GM21717 (cell line): Measurements from ENCODE around the gene NELFA.
"Not testable (repeated sequence)": the region's sequence is repeated elsewhere in the genome, so short reads cannot be mapped to it uniquely, and the experiment has no call there.

ENCODE experiments used
- ATAC-seq: cut with Tn5 transposase; IDR thresholded peaks from one replicate; pipeline ENCODE4 v1.9.1; 2021; ENCODE audit warnings: mild to moderate bottlenecking, moderate library complexity; ENCODE audit not compliant: unreplicated experiment

The NELFA gene

DNA sequence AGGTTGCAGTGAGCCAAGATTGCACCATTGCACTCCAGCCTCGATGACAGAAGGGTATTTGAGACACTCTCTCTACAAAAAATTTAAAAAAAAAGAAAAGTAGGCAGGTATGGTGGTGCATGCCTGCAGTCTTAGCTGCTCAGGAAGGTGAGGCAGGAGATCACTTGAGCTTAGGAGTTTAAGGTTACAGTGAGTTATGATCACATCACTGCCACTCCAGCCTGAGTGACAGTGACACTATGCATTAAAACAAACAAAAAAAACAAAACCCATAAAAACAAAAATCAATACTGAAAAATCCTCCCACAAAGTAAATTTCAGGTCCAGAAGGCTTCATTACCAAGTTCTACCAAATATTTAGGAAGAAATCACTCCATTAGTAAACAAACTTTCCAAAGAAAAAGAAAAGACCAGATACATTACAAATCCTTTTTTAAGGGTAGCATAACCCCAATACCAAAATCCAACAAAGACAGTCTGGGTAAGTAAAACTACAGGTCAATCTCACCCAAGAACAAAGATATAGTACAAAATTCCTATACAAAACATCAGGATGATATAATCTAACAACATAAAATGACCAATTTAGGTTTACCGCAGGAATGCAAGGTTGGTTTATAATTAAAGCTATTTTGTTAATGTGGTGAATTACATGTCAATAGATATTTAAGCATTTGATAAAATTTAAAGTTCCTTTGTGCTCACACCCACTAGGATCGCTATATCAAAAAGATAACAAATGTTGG is 11.7 kb downstream of the NELFA start:
- no peak for ATAC-seq

DNA sequence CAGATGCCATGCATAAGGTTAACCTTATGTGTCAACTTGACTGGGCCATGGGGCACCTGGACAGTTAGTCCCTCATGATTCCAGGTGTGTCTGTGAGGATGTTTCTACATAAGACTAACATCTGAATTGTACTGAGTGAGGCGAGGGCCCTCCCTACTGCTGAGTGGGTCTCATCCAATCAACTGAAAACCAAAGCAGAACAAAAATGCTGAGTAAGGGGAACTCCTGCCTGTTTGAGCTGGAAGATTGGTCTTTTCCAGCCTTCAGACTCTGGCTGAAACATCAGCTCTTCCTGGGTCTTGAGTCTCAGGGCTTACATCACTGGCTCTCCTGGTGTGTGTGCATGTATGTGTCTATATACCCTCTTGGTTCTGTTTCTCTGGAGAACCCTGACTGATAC is 13.8 kb downstream of the NELFA start:
- ATAC-seq, result no peak

DNA sequence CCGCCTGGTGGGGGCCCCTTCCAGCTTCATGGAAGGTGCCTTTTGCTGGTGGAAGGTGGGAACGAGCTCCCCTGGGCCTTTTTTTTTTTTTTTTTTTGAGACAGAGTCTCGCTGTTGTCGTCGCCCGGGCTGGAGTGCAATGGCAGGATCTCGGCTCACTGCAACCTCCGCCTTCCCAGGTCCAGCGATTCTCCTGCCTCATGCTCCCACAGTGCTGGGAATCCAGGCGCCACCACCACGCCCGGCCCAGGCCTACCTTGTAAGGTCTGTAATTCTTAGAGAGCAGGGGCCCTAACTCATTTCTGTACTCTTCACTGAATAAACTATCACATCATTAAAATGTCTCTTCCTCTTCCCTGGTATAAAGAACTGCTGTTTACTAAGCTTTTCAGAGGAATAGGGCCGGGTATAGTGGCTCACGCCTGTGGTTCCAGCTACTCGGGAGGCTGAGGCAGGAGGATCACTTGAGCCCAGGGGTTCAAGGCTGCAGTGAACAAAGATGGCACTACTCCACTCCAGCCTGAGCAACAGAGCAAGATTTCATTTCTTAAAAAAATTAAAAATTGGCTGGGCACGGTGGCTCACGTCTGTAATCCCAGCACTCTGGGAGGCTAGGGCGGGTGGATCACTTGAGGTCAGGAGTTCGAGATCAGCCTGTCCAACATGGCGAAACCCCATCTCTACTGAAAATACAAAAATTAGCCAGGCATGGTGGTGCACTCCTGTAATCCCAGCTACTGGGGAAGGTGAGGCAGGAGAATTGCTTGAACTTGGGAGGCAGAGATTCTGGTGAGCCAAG is 14.9 kb downstream of the NELFA start:
- ATAC-seq, result not testable (repeated sequence)

DNA sequence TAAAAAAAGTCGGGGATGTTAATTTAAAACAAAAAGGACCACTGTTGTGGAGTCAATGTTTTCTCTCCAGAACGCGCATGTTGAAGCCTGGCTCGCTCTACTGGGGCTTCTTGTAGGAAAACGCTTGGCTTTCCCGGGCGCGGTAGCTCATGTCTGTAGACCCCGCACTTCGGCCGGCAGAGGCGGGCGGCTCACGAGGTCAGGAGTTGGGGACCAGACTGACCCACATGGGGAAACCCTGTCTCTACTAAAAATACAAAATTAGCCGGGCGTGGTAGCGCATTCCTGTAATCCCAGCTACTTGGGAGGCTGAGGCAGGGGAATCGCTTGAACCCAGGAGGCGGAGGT is 15.6 kb downstream of the NELFA start:
- ATAC-seq, result no peak

DNA sequence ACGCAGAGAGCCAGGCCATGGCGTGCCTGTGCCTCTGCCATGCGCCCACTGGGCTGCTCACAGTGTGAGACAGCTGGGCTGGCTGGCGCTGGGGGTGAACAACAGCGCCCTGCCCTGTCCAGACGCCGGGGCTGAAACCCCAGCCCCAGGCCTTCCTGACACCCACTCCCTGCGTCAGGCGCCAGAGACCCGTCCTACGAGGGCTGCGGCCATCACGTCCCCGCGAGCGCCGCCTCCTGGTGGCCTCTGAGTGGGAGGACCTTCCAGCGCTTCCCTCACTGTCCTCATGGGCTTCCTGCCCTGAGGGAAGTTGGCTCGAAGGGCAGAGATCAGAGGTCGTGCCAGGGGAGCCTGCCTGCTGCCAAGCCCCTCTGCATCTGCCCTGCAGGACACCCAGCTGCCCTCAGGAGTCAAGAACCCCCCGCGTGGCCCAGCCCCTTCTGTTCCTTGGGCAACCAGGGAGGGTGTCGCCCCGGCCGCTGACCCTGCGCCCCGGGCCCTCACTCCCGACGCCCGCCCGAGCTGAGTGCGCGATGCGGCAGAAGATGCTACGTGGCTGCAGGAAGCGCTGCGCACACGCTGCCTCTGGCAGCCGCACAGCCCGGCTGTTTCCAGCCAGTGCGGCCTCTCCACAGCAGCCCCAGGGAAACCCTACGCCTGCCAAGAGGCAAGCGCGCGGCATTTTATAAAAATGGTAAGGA is 16.2 kb downstream of the NELFA start:
- no peak for ATAC-seq

DNA sequence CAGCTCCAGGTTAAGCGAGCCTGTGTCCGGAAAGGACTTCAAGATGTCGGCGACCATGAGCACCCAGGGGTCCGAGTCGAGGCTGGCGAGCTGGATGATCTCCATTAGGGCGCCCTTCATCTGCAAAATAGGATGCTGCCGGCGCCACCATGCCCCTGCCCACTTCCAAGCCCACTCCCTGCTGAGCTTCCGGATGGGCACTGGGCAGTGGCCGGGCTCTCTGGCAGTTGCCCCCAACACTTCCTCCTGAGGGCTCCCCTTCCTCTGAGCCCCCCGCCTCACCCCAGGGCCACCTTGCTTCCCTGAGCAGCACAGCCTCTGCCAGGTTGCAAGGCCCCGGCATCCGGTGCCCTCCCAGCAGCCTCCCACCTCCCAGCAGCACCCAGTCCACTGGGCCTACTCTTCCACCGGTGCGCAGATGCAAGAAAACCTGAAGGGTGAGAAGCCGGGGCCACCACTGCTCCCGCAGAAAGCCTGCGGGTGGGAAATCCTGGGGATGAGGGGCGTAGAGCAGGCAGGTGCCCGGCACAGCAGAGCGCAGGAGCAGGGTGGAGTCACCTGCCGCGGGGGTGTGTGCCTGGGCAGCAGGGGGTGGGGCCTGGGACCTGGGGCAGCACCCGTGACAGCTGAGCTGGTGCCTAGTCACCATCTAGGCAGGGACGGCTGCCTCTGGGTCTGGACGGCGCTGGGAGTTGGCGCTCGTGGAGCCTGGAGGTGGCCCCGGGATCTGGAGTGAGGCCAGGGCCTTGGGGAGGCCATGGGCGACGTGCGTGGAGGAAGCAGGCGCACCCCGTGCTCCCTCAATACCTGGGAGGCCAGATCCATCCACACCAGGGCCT is 17.0 kb downstream of the NELFA start:
- ATAC-seq, result no peak

DNA sequence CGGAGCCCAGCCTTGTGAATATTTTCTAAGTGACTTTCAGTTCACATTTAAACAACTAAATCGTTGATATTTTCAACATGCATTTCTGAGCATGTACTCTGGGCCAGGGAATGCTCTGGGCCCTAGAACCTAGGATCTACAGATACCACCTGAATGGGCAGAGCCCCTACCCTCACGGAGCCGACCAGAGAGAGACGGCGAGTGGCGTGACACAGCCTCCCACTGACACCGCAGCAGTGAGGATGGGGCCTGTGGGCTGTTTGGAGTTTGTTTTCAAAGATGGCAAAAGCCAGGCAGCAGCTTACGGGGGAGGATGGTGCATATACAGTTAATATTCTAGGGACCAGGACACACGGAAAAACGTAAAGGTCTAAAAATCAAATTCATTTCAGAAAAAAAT is 17.7 kb downstream of the NELFA start:
- no peak for ATAC-seq

DNA sequence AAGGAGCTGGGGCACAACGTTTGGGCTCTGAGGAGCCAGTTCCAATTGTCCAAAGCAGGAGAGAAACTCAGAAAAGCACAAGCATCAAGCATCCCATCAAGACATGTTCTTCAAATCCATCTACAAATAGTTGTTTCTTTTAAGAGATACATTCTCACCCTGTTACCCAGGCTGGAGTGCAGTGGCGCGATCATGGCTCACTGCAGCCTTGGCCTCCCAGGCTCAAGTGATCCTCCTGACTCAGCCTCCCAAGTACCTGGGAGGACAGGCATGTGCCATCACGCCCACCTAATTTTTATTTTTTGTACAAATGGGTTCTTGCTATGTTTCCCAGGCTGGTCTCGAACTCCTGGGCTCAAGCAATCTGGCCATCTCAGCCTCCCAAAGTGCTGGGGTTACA is 18.1 kb downstream of the NELFA start:
- no peak for ATAC-seq

DNA sequence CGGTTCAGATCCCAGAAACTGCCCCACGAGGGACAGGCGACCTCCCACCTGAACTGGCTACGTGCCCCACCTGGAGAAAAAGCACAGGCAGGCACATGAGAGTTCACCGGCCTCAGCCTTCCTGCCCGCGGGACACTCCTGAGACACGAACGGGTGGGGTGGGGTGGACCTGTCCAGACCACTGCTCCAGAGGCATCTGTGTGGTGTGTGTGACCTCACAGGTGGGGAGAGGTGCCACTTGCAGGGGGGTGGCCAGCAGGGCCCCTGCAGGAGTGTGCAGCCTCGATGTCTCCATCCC is 18.5 kb downstream of the NELFA start:
- ATAC-seq, result no peak

DNA sequence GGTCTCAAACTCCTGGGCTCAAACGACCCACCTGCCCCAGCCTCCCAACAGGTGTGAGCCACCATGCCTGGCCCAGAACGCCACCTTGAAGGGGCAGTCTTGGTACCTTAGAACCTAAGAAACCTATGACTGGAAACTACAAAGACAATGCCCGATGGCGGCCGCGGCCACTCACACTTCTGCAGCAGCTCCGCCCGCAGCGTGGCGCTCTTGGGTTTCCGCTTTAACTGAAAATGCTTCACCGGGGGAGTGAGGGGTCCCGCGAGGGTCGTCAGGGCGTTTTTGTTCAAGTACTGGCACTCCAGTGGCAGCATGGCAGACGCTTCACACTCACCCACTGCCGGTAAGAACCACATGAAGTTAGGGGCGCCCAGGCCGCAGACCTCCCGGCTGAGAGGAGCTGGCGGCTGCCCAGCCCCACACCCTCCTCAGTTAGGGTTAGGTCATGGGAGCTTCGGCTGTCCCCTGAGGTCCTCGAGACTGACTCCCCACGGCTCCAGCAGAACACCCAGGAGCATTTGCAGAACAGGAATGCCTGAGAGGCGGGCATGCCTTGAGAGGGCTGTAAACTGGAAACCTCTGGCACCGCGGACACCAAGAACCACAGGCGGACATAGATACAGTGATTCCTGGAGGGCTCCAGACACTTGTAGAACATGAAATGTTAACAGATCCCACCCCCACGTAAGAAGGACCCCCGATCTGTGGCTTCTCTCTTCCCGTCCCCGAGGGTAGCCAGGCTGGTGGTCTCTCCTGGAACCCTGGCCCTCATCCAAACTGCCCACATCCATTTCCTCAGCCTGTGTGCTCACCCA is 19.0 kb downstream of the NELFA start:
- no peak for ATAC-seq

DNA sequence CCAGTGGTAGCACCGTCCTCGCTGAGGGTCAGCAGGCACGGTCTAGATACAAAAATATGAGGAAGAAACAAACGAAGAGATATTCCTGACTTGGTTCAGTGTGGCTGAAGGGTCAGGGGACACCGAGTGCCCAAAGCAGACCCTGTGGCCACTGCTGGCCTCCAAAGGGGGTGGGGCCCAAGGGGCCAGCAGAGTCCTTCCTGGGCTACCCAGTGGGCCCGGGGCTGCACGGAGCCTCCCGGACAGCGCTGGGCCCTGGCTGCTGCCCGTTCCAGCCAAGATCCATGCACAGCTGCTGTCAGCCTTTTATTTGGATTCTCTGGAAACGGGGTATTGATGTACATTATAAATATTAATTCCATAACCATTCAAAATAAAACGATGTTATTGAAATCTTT is 20.4 kb downstream of the NELFA start:
- no peak for ATAC-seq

DNA sequence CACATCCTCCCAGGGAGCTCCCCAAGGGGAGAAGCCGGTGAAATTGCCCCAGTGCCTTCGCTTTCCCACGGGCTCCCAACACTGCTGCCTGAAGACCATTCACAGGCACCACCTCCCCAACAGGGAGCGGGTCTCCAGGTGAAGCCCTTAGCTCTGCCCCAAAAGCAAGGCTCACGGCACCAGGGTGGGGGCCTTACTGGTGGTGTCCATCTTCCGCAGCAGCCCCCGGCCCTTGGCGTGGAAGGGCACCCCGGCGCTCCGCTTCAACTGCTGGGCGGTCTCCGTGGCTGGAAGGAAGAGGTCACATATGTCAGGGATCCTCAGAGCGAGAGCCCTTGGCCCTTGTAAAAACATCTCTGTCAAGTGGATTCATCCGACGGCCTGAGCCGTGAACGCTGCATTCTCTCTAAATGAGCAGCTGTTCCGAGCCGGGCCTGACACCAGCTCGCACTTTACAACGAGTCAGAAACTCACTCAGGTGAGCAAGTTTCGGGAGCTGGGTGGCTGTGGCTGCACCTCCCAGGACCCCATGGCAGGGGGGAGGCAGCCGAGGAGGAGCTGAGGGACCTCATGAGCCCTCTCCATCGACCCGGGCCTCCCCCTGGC is 20.9 kb downstream of the NELFA start:
- no peak for ATAC-seq

DNA sequence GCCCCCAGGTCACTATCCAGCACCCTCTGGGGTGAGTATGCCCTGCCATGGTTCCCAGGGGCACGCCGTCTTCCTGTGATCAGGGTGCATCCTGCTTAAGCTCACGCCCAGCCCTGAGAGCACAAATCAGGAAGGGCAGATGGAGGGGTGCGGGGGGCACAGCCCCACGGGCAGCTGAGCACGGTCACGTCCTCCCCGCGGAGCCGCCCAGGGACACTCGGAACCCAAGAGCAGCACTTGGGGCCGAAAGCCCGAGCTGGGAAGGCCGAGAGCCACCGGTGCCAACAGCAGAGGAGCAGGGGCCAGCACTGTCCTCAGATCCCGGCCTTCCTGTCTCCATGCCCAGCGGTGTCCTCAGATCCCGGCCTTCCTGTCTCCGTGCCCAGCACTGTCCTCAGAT is 21.5 kb downstream of the NELFA start:
- ATAC-seq, result no peak

DNA sequence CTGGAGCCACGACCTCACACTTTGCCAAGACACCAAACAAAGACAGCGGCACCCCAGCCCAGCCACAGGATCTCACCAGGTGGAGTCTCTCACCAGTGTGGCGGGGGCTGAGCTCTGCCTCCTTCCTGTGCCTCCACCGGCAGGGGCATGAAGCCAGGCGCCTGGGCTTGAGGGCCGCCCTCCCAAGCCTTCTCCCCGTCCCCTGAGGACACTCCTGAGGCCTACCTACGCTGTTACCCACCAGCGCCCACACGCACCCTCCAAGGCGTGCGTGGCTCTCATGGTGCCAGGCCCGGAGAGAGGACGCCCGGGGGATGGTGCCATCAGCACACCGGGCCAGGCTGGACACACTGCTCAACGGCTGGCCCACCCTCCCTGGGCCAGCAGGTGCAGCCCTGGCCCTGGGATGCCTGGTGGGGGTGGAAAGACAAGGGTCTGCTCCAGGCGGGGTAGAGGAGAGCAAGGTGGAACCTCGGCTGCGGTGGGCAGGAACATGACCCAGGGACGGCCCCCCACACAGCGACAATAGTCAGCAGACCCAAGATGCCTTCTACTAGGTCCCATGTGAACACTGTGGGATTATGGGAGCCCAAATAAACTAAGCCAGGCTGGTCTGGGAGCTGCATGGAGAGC is 22.1 kb downstream of the NELFA start:
- no peak for ATAC-seq

DNA sequence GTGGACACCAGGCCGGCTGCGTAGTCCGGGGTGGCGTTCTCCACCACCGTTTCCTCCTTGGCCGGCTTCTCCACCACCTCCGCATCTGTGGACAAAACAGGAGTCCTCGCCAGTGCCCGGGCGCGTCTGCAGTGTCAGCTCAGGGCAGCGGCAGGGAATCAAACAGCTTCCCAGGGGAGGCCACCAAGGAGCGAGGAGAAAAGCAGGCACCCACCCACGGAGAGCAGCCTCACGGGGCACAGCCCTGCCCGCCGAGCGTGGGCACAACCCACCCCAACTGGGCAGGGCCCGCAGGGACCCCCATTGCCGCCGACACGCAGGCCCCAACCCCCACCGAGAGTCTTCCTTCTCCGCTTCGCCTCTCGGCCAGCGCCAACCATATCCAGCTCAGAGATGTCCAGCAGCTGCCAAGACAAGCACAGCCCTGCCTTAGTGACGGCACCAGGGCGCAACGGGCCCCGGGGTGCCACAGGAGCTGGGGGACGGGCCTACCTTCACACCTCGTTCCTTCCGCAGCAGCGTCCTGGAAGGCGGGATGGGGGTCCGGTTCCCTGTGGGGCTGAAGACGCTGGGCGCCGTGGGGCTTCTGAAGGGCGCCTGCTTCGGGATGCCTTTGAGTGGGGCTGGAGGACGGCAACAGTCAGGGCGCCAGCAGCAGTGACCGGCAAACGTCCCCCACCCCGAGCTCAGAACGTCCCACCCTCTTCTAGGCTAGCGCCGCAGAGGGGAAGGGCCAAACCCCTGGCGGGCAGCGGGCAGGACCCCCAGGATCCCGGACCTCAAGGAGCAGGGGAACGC is 22.8 kb downstream of the NELFA start:
- no peak for ATAC-seq

DNA sequence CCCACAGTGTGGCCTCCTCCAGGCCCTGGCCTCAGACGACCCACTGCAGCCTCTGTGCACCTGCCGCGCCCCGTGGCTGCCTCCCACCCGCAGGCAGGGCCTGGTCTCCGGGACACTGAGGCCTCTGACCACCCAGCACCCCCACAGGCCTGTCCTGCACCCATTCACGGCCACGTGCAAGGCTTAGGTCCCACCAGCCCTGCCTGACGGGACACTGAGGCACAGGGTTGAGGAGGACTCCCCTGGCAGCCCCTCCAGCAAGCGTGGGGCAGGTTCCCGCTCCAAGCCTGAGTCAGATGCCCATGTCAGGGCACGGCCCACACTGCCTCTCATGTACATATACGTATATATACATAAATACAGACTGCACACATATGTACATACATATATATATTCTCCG is 23.5 kb downstream of the NELFA start:
- ATAC-seq, result no peak

DNA sequence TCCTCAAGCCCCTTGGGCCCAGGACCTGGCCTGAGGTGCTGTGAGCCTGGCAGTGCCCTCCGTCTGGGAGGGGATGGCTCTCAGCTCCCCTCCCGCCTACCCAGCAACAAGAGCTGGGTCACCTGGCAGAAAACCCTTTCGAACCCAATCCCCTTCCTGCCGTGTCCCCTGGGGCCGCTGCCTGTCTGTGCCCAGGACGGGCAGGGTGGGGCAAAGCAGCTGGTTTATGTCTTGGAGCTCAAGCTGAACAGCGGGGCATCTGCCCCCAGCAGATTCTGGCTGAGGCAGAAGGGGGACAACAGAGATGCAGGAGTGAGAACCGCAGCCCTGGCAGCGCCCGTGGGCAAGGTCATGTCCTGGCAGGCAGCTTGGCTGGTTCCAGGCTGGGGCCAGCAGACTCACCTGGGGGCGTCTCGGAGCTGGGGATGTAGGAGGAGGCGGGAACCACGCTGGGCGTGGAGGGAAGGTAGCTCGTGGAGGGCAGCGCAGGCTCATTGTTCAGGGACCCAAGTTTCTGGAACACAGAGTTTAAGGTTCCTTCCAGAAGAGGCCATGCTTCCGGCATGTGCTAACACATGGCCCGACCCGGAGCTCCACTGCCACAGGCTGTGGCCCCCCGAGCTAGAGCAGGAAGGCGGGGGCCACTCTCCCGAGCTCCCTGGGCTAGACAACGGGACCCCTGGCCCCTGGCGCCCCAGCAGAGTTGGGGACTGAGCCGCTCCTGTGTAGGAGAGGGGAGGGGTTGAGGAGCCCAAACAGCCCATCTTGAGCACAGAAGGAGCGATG is 24.2 kb downstream of the NELFA start:
- no peak for ATAC-seq

DNA sequence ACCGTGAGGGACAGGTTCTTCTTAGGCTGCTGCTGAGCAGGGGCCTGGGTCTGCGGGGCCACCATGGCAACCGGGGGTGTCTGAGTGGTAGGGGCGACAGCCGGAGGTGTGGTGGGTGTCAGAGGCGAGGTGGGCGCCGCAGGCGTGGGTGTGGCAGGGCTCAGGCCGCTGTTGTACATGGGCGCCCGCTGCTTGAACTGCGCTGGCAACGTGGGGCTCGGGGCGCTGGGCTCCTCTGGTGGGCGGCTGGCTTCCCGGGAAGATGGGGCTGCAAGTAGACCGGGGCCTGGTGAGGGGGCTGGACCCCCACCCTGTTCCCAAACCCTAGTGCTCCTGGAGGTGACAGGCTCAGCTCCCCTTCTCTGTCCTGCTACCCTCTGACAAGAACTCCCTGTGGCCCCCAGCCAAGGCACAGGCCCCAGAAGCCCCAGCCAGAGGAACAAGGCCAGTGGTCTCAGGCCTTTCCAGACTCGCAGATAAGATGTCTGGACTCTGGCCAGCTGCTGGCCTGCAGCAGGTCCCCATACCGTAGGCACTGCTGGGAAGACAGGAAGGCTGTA is 24.8 kb downstream of the NELFA start:
- no peak for ATAC-seq
